ENCODE data around the gene DPF3.

DNA sequence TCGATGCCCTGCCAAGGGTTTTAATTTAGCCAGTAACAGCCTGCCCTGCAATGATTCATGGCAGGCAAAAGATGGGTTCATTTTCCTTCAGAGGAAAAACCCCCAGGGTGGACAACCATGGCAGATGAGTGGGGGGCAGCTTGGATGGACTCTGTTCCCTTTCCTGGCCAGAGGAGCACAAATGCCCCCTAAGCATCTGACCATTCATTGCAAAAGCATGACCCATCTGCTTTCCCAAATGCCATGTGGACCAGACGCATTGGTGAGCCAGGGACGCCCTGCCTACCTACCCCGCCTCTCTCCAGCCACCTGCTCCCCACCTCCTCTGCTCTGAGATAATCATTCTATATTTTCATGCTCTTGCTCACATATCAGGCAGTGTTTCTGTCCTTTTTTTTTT is 281.9 kb downstream of the DPF3 start:
- no peak for TF ChIP-seq POLR2A (IDR thresholded peaks at IDR 0.05)
- TF ChIP-seq CTCF (IDR thresholded peaks at IDR 0.05), result no peak

Data from heart left ventricle (tissue), 13 donors.